Measurements from ENCODE around the gene C2CD4B. TPM values are rescaled to one million over a fixed set of nuclear protein-coding genes. Genes with fewer than 3 reads are reported as not detected.

The C2CD4B gene, protein sequence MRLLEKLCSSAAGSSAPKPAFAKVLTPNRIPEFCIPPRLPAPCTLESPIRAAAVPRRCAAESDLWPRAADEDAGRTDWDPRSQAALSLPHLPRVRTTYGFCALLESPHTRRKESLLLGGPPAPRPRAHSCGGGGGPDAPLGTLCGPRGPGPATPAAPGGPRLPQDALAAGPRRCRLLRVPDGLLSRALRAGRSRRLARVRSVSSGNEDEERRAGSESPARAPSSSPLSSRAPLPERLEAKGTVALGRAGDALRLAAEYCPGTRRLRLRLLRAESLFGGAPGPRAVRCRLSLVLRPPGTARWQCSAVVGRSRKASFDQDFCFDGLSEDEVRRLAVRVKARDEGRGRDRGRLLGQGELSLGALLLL
- 0.25 TPM in 1 of 2 replicates, not detected in the other for total RNA-seq (2014; rRNA removed; shearing (Covaris generic))

DNA sequence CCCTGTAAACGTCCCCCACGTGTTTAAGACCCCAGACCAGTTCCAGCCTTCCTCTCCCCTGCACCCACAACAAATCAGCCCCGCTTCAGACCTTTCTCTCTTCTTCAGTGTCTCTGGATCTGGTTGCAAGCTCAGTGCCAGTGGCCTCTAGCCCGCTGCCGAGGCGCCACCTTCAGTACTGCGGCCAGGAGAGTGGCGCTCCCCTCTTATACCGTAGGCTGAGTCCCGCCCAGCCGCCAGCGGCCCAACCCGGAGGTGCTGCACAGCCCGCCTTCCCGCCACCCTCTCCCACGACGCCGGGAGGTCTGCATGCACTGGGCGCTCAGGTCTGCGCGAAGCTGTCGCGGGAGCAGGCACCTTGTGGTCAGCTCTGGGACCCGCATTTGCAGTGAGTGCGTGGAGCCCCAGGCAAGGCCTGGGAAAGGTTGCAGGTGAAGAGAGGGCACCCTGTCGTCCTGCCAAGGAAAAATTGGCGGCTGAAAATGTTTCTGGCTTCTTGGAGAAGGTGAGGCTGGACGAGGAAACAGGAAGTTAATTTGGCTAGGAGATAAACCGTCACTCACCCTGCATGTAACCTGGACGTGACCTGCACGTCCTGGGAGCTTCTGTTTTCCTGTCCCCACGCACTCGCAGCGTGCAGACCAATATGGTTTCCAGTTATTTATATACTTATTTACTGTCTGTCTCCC is at the start of gene C2CD4B:
TSS of gene C2CD4B (minus strand) at position 182 of the 689 bp plus-strand sequence. CDS start 301 bp downstream, outside the sequence.
- peak; percentile 42 for DNase-seq (ENCODE audit: low spot score)

DNA sequence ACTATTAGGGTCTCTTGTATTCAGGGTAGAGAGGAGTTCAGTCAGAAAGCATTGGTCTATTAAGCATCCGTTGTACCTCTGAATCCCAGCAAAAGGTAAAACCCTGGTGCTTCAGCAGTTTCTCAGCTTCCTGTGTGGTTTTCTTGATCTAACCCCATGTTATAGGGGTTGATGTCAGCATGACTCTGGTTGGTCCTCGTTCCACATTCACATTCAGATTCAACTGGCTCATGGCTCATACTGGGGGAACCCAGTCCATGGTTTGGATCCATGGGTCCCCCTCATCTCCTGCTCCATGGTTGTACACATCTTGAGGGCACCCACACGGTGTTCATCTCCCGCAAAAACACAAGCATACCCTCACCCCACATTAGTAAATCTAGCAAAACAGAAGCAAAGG is 47.7 kb upstream of the C2CD4B start:
- DNase-seq (ENCODE audit: low spot score): no peak

DNA sequence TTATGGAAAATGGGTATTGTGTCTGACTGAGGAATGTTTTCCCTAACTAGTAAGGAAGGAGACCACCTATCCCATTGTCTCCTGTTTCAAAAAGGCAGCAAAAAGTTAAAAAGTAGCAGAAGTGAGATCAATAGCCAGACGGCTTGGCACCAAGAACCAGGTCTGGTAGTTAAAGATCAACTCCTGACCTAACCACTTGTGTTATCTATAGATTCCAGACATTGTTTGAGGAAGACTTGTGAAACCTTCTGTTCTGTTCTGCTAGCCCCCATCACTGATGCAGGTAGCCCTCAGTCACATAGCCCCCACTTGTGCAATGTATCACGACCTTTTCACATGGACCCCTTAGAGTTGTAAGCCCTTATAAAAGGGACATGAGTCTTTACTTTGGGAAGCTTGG is 46.3 kb upstream of the C2CD4B start:
- DNase-seq (ENCODE audit: low spot score): no peak

DNA sequence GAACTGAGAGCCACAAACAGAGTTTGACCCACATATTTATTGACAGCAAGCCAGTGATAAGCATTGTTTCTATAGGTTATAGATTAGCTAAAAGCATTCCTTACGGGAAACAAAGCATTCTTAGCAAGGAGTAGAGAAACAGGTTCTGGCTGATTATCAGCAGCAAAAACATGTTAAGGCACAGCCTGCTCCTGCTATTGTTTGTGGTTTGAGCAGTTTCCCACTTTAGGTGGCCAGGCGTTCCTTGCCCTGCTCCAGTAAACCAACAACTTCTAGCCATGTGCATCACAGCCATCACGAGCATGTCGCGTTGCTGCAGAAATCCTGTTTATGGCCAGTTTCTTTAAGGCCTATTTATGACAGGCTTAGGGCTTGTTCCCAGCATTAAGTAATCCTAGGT is 44.7 kb upstream of the C2CD4B start:
- DNase-seq (ENCODE audit: low spot score): no peak

DNA sequence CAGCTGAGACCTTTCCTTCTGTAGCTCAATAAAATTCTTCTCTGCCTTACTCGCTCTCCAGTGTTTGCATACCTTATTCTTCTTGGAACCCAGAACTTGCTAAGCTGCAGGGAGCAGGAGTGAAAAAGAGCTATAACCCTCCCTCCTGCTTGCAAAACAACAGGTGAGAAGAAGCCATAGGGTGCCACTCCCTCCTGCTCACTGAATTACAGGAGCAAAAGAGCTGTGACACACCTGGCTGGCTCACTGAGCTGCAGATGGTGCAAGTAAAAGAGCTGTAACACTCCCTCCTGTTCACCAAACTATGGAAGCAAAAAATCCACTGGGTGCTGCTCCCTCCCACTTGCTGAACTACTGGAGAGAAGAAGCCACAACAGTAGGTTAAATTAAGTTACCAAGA is 44.2 kb upstream of the C2CD4B start:
- no peak for DNase-seq (ENCODE audit: low spot score)

DNA sequence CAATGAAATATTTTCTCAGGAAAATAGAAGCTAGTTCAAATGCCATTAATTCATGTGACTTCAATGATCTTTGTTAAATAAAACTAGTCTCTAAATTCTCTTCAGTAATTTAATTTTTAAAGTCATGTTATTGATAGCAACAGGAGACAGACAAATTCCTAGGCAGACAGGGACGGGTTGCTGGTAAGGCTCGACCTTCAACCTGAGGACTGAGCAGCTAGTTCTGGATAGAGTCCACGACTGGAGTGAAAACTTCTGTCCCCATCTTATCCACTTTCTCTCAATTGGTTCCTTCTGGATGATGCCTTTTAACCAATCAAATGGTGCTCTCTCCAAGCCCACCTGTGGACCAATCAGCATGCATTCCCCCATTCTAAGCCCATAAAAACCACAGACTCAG is 43.8 kb upstream of the C2CD4B start:
- no peak for DNase-seq (ENCODE audit: low spot score)

DNA sequence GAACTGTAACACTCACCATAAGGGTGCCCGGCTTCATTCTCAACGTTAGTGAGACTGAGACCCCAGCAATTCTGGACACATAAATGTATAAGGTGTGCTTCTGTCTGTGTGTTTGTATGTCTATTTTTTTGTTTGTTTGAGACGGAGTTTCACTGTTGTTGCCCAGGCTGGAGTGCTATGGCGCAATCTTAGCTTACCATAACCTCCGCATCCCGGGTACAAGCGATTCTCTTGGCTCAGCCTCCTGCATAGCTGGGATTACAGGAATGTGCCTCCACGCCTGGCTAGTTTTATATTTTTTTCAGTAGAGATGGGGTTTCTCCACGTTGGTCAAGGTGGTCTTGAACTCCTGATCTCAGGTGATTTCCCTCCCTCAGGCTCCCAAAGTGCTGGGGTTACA is 43.3 kb upstream of the C2CD4B start:
- DNase-seq (ENCODE audit: low spot score): no peak

DNA sequence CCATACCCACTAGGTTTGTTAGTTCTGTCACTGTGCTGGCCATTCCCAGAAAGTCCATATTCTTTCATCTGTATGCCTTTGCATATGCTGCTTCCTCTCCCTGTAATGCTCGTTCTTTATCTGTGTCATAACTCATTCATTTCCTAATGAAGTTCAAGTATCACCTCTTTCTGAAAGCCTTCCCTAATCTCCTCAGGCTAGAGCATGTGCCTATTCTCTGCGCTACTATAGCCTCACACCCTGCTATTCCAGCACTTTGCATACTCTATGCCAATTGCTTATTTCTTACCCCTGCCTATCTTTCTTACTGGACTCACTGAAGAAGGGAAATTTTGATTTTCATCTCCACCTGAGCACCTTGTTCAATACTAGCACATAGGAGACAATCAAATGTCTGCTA is 25.6 kb upstream of the C2CD4B start:
- DNase-seq (ENCODE audit: low spot score): no peak

DNA sequence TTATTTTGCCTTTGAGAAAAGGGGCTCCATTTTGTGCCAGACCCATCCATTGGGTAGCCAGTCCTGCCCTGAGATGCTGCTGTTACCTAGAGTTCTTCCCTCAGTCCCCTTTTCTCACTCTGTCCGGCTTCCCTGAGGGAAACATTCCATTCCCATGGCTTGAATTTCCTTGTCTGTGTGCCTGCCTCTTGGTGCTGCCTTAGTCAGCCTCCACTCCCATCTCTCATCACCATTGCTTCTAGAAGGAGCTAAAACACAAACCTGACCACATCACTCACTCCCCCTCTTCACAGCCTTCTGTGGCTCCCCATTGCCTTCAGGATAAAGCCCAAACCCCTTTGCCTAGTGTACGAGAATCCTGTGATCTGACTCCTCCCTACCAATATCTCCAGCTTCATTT is 25.2 kb upstream of the C2CD4B start:
- no peak for DNase-seq (ENCODE audit: low spot score)

DNA sequence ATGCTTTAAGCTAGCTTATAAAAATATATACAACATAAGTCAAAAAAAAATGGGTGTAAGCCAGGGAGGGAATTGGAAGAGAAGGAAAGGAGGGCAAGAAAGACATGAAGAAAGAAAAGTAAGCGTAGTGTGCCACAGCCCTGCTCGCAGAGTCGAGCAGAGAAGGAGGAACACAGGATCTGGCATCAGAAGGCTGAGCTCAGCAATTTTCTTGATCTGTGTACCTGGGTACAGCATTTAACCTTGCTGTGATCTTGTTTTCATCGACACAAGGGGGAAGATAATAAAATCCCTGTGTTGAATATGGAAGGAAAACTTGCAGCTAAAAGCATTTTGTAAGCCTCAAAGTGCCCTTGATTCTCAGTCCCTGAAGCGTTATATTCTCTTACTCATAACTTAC is 23.7 kb upstream of the C2CD4B start:
- DNase-seq (ENCODE audit: low spot score): no peak

DNA sequence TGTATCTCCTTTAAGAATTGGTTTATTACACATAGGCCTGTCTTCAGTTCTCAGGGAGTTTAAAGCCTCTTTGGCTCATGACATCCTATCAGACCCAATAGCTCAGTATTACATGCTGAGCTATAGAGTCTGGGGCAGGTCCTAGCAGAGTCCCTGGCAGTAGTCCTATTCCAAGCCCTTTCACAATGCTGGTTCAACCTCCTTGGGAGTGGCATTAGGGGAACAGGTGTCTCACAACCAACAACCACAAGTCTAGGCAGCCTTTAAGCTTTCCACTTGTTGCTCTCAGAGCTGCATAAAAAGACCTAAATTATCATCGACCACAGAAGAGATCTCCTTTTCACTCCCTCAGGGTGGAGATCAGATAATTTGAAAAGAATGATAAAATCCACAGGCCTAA is 22.8 kb upstream of the C2CD4B start:
- no peak for DNase-seq (ENCODE audit: low spot score)

DNA sequence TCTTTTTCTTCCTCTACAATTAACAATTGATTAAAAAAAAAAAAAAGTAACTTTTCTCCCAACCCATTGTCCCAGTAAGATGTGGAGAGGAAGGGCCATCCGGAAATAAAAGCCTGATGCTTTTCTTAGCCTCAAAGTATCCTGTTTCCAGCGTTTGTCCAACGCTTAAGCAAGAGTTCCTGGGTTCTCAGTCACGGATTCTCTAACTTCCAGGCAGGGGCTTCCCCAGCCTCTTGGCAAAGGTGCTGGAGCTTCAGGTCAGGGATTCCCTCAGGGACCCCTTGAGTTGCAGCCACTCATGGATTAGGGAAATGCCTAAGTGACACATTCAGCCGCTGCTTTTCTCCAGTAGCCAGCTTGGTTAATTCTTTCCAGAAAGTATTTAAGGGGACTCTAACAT is 22.3 kb upstream of the C2CD4B start:
- no peak for DNase-seq (ENCODE audit: low spot score)

DNA sequence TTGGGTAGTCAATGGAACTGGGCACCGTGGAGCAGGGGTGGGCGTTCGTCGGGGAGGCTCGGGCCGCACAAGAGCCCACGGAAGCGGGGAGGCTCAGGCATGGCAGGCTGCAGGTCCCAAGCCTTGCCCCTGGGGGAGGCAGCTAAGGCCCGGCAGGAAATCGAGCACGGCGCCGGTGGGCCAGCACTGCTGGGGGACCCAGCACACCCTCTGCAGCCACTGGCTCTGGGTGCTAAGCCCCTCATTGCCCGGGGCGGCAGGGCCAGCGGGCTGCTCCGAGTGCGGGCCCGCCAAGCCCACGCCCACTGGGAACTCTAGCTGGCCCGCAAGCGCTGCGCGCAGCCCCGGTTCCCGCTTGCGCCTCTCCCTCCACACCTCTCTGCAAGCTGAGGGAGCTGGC is 21.5 kb upstream of the C2CD4B start:
- DNase-seq (ENCODE audit: low spot score): no peak

DNA sequence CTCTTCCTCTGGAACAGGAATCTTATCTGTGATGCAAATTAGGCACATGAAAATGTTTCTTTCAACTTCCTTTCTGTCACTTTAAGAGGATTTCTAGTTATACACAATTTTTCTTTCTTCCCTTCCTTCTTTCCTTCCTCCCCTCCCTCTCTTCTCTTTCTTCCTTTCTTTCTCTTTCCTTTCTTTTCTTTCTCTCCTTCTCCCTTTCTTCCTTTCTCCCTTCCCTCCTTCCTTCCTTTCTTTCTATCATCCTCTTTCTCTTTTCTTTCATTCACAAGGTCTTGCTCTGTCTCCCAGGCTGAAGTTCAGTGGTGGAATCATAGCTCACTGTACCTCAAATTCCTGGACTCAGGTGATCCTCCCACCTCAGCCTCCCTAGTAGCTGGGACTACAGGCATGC is 18.0 kb upstream of the C2CD4B start:
- DNase-seq (ENCODE audit: low spot score): no peak

DNA sequence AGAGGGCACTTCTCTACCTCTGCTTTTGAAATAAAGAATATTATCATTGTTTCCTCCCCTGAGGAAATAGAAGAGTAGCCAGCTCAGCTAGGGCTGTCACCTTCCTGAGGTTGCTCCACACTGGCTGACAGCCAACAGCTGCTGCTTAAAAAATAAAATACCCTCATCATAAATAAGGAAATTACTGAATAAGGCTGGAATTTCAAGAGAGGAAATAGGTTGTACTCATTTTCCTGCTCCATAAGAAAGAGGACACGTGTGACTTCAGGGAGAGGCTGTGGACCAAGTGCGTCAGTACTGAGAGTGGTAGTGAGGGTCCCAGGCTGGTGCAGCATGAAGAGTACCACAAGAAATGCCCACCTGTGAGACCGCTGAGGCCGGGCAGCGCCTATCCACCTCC is 8.1 kb upstream of the C2CD4B start:
- DNase-seq (ENCODE audit: low spot score): no peak

DNA sequence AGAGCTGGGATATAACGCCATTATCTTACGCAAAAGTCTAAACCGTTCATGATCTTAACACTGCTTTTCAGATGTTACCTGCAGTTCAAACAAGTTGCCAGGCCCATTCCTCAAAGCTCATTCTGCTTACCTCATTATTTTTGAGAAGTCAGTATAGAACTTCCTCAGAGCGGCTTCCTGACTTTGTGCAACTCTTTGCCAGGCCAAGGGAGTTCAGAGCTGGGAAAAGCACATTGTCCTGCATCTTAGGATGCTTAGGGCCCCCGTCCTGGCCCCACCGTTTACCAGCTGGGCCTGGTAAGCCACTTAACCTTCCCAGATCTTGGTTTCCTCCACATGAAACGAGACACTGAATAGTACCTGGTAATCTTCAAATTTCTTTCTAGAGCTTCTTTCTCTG is 6.8 kb upstream of the C2CD4B start:
- DNase-seq (ENCODE audit: low spot score): no peak

DNA sequence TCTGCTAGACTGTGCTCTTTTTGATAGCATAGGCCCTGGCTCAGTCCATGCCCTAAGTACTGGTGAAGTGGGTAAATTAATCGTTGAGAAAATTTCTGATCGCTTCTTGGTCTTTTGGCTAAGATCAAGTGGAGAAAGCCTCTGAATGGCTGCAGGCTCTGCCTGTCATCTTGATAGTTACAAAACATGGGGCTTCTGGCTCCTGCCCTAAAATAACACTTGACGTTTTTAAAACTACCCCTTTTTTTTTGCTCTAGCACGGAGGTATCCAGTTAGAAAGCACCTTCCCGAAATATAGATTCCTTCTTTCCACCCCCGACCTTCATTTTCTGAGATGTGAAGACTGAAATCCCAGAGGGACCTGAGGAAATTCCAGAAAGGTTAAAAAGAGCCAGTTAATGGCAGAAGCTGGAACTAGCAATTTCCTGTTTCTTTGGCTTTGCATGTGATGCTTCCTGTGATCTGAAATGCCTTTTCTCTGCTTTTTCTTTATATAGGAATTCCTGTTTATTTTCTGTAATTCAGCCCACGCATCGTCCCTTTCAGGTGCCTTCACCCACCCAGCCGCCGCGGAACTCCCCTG is 799 bp upstream of the C2CD4B start:
- DNase-seq (ENCODE audit: low spot score): no peak

DNA sequence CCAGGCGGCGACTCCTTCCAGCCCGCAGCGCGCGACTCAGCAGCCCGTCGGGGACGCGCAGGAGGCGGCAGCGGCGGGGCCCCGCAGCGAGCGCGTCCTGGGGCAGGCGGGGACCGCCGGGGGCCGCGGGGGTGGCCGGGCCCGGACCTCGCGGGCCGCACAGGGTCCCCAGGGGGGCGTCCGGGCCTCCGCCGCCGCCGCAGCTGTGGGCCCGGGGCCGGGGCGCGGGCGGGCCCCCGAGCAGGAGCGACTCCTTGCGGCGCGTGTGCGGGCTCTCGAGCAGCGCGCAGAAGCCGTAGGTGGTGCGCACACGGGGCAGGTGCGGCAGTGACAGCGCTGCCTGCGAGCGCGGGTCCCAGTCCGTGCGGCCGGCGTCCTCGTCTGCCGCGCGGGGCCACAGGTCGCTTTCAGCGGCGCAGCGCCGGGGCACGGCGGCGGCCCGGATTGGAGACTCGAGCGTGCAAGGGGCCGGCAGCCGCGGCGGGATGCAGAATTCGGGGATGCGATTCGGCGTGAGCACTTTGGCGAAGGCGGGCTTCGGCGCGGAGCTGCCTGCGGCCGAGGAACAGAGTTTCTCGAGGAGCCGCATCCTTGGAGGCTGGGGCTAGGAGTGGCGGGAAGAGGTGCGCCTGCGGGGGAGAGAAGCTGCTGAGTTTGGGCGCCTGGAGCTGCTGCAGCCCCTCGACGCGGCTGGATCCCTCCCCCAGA is 535 bp downstream of the C2CD4B start:
- DNase-seq (ENCODE audit: low spot score): no peak

DNA sequence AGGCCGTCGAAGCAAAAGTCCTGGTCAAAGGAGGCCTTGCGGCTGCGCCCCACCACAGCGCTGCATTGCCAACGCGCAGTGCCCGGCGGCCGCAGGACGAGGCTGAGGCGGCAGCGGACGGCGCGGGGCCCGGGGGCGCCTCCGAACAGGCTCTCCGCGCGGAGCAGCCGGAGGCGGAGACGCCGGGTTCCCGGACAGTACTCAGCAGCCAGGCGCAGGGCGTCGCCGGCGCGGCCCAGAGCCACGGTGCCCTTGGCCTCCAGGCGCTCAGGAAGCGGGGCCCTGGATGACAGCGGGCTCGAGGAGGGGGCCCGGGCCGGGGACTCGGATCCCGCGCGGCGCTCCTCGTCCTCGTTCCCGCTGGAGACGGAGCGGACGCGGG is 1.1 kb downstream of the C2CD4B start:
- no peak for DNase-seq (ENCODE audit: low spot score)

DNA sequence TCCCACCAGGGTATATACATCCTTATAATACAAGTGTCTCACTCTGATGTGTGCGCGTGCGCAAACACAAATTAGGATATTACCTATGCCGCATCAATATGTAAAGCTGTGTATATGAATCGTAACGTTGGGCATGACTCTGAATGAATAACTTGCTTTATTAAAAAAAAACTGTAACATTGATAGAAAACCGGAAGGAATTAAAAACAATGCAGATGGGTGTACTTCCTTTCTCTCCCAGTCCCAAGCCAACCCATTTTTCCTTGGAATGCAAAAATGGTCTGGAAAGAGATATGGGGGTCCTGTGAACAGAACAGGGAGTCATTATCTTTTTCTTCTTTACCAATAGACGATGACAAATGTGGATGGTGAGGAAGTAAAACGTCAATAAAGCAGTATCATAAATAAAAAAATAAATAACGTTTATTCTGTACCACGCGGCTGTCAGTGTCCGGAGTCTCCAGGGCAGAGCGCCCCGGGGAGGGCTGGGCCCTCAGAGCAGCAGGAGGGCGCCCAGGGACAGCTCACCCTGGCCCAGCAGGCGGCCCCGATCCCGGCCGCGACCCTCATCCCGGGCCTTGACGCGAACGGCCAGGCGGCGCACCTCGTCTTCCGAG is 1.6 kb downstream of the C2CD4B start:
- DNase-seq (ENCODE audit: low spot score): no peak

DNA sequence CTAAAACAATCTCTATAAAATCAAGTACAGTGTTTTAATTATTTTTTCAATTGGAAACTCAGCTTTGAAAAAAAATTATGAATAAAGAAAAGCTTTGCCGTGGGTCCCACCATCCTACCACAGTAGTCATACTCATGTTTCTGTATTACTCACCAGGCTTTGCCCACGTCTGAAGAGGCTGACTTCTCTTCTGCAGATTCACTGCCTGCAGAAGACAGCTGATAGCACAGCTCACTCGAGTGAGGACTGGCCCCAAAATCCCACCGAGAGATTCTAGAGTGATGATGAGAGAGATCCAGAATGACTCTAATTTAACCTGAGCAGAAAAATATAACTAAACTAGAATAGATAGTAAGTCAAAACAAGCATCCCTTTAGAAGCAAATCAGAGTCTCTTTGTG is 11.9 kb downstream of the C2CD4B start:
- no peak for DNase-seq (ENCODE audit: low spot score)

DNA sequence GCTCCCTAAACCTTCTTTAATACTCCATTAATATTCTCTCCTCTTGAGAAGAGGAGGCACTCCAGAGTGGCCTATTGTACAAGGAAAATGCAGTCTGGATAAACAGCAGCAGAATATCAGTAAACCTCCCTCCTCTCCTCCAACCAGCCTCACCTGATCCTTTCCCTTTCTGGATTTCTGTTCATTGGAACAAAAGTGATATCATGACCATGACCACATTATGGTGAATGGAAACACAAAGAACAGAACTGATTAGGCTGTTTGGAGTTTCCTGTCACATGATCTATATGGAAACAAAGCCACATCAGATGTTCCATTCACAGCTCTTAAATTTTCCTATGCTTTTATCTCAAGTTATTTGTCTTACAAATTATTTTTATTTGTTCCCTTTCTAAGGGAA is 14.6 kb downstream of the C2CD4B start:
- no peak for DNase-seq (ENCODE audit: low spot score)
